BJ (cell line): ENCODE measurements around the gene PTPRG. TPM values are rescaled to one million over a fixed set of nuclear protein-coding genes. Genes with fewer than 3 reads are reported as not detected.

ENCODE experiments used
- CTCF ChIA-PET: fragments of 350-600 bp; formaldehyde crosslinking; extraction: SDS; loops from one replicate; lab custom pipeline; 2021; ENCODE audit warnings: antibody characterized with exemption, inconsistent platforms; lab: Yijun Ruan, JAX
- POLR2A ChIA-PET: fragments of 300-600 bp; sonication (Branson Sonifier 250); formaldehyde crosslinking; extraction: SDS; loops from one replicate; lab custom pipeline; 2021; ENCODE audit warnings: antibody characterized with exemption; lab: Charles Lee
- DNase-seq: peaks from one replicate; pipeline ENCODE4 v3.0.0-alpha.2; 2011; ENCODE audit warnings: low read depth
- H3K27me3 ChIP-seq: 2 replicates; pipeline ENCODE4 v1.6.0; 2011; ENCODE audit warnings: low read length; ENCODE audit not compliant: control insufficient read depth, insufficient read depth
- H3K36me3 ChIP-seq: 2 replicates; pipeline ENCODE4 v1.5.1; 2011; ENCODE audit warnings: low read length; ENCODE audit not compliant: control insufficient read depth, insufficient read depth
- H3K4me3 ChIP-seq: 2 replicates; pipeline ENCODE4 v1.5.1; 2011; ENCODE audit warnings: low read depth, mild to moderate bottlenecking, control low read depth, low read length
- polyA plus RNA-seq: library from polyadenylated mRNA; depleted of rRNA; stranded (reverse); fragments of >200 nt; gene quantifications from 2 replicates; pipeline ENCODE4 v1.2.3, GENCODE V29; 2011
- TF ChIP-seq, protein P1 (sequence below): IDR thresholded peaks from 2 replicates; pipeline ENCODE4 v1.5.1; 2011; ENCODE audit warnings: low read depth, mild to moderate bottlenecking, control low read depth, inconsistent platforms, low read length, moderate library complexity; ENCODE audit not compliant: insufficient read depth

Gene PTPRG
- polyA plus RNA-seq, 1 experiment, result 20.8 TPM

DNA sequence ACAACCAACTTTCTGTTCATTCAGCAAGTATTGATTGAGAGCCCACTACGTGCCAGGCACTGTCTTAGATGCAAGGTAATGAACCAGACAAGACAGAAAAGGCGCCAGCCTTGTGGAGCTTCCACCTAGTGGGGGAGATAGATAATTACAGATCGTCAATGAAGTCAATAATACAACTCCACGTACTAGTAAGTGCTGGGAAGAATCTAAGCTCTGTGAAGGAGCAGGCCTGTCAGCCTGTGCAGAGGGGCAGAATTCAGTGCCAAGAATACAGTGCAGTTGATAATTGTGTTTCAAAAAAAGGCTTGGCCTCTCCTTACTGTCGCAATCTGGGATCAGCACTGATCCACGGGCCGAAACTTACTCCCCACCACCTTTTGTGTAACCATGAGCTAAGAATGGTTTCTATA, 625.7 kb downstream of the PTPRG start:
- no peaks in the 10 kb centered on the region for H3K27me3 ChIP-seq
- TF ChIP-seq, protein P1, sequence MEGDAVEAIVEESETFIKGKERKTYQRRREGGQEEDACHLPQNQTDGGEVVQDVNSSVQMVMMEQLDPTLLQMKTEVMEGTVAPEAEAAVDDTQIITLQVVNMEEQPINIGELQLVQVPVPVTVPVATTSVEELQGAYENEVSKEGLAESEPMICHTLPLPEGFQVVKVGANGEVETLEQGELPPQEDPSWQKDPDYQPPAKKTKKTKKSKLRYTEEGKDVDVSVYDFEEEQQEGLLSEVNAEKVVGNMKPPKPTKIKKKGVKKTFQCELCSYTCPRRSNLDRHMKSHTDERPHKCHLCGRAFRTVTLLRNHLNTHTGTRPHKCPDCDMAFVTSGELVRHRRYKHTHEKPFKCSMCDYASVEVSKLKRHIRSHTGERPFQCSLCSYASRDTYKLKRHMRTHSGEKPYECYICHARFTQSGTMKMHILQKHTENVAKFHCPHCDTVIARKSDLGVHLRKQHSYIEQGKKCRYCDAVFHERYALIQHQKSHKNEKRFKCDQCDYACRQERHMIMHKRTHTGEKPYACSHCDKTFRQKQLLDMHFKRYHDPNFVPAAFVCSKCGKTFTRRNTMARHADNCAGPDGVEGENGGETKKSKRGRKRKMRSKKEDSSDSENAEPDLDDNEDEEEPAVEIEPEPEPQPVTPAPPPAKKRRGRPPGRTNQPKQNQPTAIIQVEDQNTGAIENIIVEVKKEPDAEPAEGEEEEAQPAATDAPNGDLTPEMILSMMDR, result peak; percentile 45
- peaks cover 2% of the 10 kb centered on the region for H3K36me3 ChIP-seq
- no peak overlapping the region for H3K4me3 ChIP-seq
- DNase-seq, result no peak
- ChIA-PET CTCF (interaction anchor here (0.6 to 5.0 kb wide), 14 partner anchors 10 to 726 kb away, joined by 3 to 35 read pairs (median 4); no protein-coding TSS in a partner anchor), POLR2A (interaction anchor here (0.6 kb wide), 1 partner anchor 626 kb away, joined by 20 read pairs; the partner anchor contains the start of gene PTPRG)

GRCh38 chr3:62188681-62189375, 627.5 kb downstream of the PTPRG start:
- TF ChIP-seq, protein P1, result peak; percentile 75
- ChIA-PET POLR2A (interaction anchor here (0.5 to 0.7 kb wide), 3 partner anchors 247 to 312 kb away, joined by 3 to 5 read pairs (median 4); no protein-coding TSS in a partner anchor), CTCF (interaction anchor here (0.6 to 5.0 kb wide), 23 partner anchors 8 to 1864 kb away, joined by 3 to 35 read pairs (median 4); partner anchors contain the start of gene PTPRG)
- Histone ChIP-seq H3K27me3 (no peaks in the 10 kb centered on the region), H3K4me3 (no peak overlapping the region), H3K36me3 (peaks cover 2% of the 10 kb centered on the region)
- peak; percentile 16 for DNase-seq

DNA sequence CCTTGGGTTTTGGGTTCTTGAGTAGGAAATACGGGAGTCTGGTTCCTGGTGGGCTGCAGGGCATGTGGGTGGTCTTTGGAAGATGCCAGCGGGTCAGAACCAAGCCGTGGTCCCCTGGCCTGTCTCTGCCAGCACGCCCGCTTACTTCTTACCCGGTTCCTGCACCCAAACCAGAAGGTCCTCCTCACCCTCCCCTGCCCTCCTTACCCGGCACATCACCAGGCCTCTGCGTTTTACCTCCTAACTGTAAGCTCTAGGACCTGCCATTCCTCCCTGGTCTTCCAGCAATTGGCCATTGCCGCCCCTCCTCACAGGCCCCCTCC, 628.0 kb downstream of the PTPRG start:
- Histone ChIP-seq H3K4me3 (no peak overlapping the region), H3K27me3 (no peaks in the 10 kb centered on the region), H3K36me3 (peaks cover 2% of the 10 kb centered on the region)
- DNase-seq, result no peak
- CTCF ChIA-PET, result interaction anchor here (0.8 to 5.0 kb wide), 10 partner anchors 9 to 1864 kb away, joined by 3 to 35 read pairs (median 6); no protein-coding TSS in a partner anchor
- POLR2A ChIA-PET, result no interaction called here
- TF ChIP-seq, protein P1, result no peak

DNA sequence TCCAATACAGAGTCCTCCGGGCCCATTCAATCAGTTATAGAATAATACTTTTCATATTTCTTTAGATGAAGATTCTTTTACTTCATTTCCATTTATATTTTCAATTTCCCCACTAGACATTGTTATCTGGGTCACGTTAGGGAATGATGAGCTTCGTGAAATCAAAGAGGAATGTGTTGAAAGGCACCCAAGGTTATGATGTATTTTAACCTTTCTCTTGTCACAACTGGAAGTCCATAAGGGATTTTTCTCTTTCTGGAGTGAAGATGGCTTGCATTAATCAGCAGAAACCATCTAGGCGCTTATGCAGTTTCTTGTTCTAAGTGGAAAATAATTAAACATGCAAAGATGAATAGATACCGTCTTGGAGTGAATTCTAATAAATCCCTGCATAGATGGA, 631.5 kb downstream of the PTPRG start:
- no peak for DNase-seq
- Histone ChIP-seq H3K4me3 (no peak overlapping the region), H3K36me3 (peaks cover 4% of the 10 kb centered on the region; the same call in 1 of the 2 replicates), H3K27me3 (no peaks in the 10 kb centered on the region)
- CTCF ChIA-PET, result no interaction called here
- TF ChIP-seq, protein P1, result no peak
- POLR2A ChIA-PET, result no interaction called here

DNA sequence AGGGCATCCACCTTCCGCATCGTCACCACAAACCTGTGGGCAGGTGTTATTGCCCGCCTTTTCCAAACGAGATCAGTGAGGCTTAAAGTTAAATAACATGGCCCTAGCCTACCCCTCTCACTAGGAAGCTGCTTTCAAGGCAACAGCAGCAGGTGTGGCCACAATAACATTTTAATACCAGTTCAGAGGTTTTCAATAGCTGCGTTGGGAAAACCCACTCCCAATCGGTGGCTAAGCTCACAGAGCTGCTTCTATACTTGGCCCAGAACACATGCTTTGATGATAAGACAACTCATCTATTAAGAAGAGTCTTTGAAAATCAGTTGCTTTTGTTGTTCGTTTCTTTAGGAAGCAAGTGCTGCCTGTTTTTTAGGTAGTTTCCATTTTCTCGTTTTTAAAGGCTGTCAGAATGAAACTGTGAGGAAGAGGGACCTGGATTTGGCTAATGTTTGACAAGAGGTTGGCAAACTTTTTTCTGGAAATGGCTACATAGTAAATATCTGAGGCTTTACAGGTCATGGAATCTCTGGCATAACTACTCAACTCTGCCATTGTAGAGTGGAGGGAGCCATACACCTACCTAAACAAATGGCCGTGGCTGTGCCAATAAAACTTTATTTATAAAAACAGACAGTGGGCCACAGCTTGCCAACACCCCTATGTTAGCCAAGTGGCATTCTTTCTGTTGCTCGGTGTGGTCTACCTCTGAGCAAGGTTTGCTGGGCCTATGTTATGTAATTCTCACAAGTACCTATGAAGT, 632.4 kb downstream of the PTPRG start:
- ChIA-PET POLR2A (no interaction called here), CTCF (interaction anchor here (0.6 kb wide), 1 partner anchor 13 kb away, joined by 3 read pairs; no protein-coding TSS in a partner anchor)
- Histone ChIP-seq H3K36me3 (peaks cover 4% of the 10 kb centered on the region; the same call in 1 of the 2 replicates), H3K4me3 (no peak overlapping the region), H3K27me3 (no peaks in the 10 kb centered on the region)
- TF ChIP-seq, protein P1, result no peak
- DNase-seq, result no peak
